CD14-positive monocyte (primary cell): ENCODE data around the gene OR6B1. TPM values are rescaled to one million over a fixed set of nuclear protein-coding genes. Genes with fewer than 3 reads are reported as not detected.

Experiments used
- DNase-seq, 3 donors: peaks; one replicate each; pipeline ENCODE4 v3.0.0-alpha.2; 2011 to 2022
- H2AFZ ChIP-seq: 2 replicates; pipeline ENCODE4 v1.6.0; 2012; ENCODE audit warnings: mild to moderate bottlenecking, low read depth, low read length, inconsistent platforms; ENCODE audit not compliant: insufficient read depth, poor library complexity, severe bottlenecking
- H3K27ac ChIP-seq, 2 donors: 1 replicate in 1 of 2; 2 replicates in 1 of 2; pipeline ENCODE4 v1.5.1; 2012 to 2013; ENCODE audit warnings: low read length in 2 of 2, control low read depth in 1 of 2, inconsistent platforms in 1 of 2, low read depth in 1 of 2, mild to moderate bottlenecking in 1 of 2
- H3K27me3 ChIP-seq, 2 donors: one replicate each; pipeline versions ENCODE4 v1.6.0 to v1.6.1; 2011 to 2013; ENCODE audit warnings: low read length in 2 of 2; ENCODE audit not compliant: control insufficient read depth in 2 of 2, insufficient read depth in 2 of 2
- H3K36me3 ChIP-seq, 2 donors: replicated peaks in 1 of 2; 1 replicate in 1 of 2; 2 replicates in 1 of 2; pipeline versions ENCODE4 v1.5.1 to v1.6.1; 2012 to 2013; ENCODE audit warnings: low read length in 2 of 2, control low read depth in 1 of 2, inconsistent platforms in 1 of 2, mild to moderate bottlenecking in 1 of 2; ENCODE audit not compliant: insufficient read depth in 2 of 2, control insufficient read depth in 1 of 2
- H3K4me1 ChIP-seq, 2 donors: 1 replicate in 1 of 2; 2 replicates in 1 of 2; pipeline versions ENCODE4 v1.5.1 to v1.6.1; 2012 to 2013; ENCODE audit warnings: low read length in 2 of 2, control low read depth in 1 of 2, inconsistent platforms in 1 of 2, mild to moderate bottlenecking in 1 of 2, moderate library complexity in 1 of 2; ENCODE audit not compliant: insufficient read depth in 2 of 2, control insufficient read depth in 1 of 2
- H3K4me2 ChIP-seq: replicated peaks from 2 replicates; pipeline ENCODE3; 2012; ENCODE audit warnings: low read length, moderate library complexity, mild to moderate bottlenecking; ENCODE audit not compliant: poor library complexity, severe bottlenecking; ENCODE audit errors: extremely low read depth
- H3K4me3 ChIP-seq, 3 experiments: fragments of 200-600 bp in 1 of 3; sonication (generic) in 1 of 3; replicated peaks in 1 of 3; 1 replicate in 2 of 3; 2 replicates in 1 of 3; pipeline ENCODE4 v1.5.1; 2011 to 2013; ENCODE audit warnings: low read length in 3 of 3, mild to moderate bottlenecking in 3 of 3, control low read depth in 2 of 3, low read depth in 2 of 3, inconsistent platforms in 1 of 3, moderate library complexity in 1 of 3
- H3K79me2 ChIP-seq: 2 replicates; pipeline ENCODE4 v1.6.0; 2012; ENCODE audit warnings: mild to moderate bottlenecking, control low read depth, inconsistent platforms, low read length, moderate library complexity; ENCODE audit not compliant: insufficient read depth
- H3K9ac ChIP-seq: 2 replicates; pipeline ENCODE4 v1.6.0; 2017; ENCODE audit warnings: low read length, mild to moderate bottlenecking; ENCODE audit not compliant: insufficient read depth, poor library complexity, severe bottlenecking
- H3K9me3 ChIP-seq, 2 donors: replicated peaks in 1 of 2; 1 replicate in 1 of 2; 2 replicates in 1 of 2; pipeline versions ENCODE4 v1.5.1 to v1.6.1; 2012 to 2013; ENCODE audit warnings: low read length in 2 of 2, control low read depth in 1 of 2; ENCODE audit not compliant: control insufficient read depth in 1 of 2, insufficient read depth in 1 of 2
- H4K20me1 ChIP-seq: 2 replicates; pipeline ENCODE4 v1.6.0; 2012; ENCODE audit warnings: mild to moderate bottlenecking, low read length, control low read depth, moderate library complexity; ENCODE audit not compliant: insufficient read depth
- H3K27ac Mint-ChIP-seq, 7 donors: one replicate each; pipeline ENCODE4 v1.8.0; 2020; ENCODE audit warnings: mild to moderate bottlenecking in 7 of 7, mixed read lengths in 7 of 7, moderate library complexity in 6 of 7, inconsistent platforms in 2 of 7
- H3K27me3 Mint-ChIP-seq, 3 donors: one replicate each; pipeline ENCODE4 v1.8.0; 2021 to 2022; ENCODE audit warnings: low read depth in 3 of 3, mild to moderate bottlenecking in 3 of 3, mixed read lengths in 3 of 3, moderate library complexity in 3 of 3, inconsistent platforms in 1 of 3
- H3K36me3 Mint-ChIP-seq, 2 donors: one replicate each; pipeline ENCODE4 v1.8.0; 2020; ENCODE audit warnings: mixed read lengths in 2 of 2, inconsistent platforms in 1 of 2, mild to moderate bottlenecking in 1 of 2
- H3K4me1 Mint-ChIP-seq: one replicate; pipeline ENCODE4 v1.8.0; 2020; ENCODE audit warnings: mild to moderate bottlenecking, mixed read lengths
- H3K4me3 Mint-ChIP-seq, 2 donors: one replicate each; pipeline ENCODE4 v1.8.0; 2020; ENCODE audit warnings: mild to moderate bottlenecking in 2 of 2, mixed read lengths in 2 of 2, moderate library complexity in 1 of 2
- H3K9me3 Mint-ChIP-seq, 7 donors: one replicate each; pipeline ENCODE4 v1.8.0; 2020 to 2022; ENCODE audit warnings: mixed read lengths in 7 of 7, mild to moderate bottlenecking in 6 of 7, moderate library complexity in 6 of 7, inconsistent platforms in 2 of 7
- WGBS: methylation state at CpG from one replicate; pipeline ENCODE4 v1.1.5; 2013; ENCODE audit warnings: missing lambda C conversion rate; ENCODE audit not compliant: insufficient coverage; 5-methylcytosine and 5-hydroxymethylcytosine counted together
- intact Hi-C, 2 donors: fragments of 100-400 bp; cut with micrococcal nuclease; formaldehyde crosslinking; loops; one replicate each; pipeline versions ENCODE4 v1.15.0 to v1.15.1; 2023
- polyA plus RNA-seq, 3 donors: library from polyadenylated mRNA; depleted of rRNA in 1 of 3; unstranded in 2 of 3; stranded (reverse) in 1 of 3; fragments of 300-500 nt in 2 of 3; fragments of >200 nt in 1 of 3; fragmentation: Illumina TruSeq in 2 of 3; gene quantifications; 1 replicate in 2 of 3; 2 replicates in 1 of 3; pipeline ENCODE4 v1.2.3, GENCODE V29; 2012 to 2021
- TF ChIP-seq, protein P1 (sequence below): fragments of 200-600 bp; IDR thresholded peaks from one replicate; pipeline ENCODE4 v1.8.0; 2022; ENCODE audit warnings: antibody characterized with exemption, mild to moderate bottlenecking

OR6B1 gene
- polyA plus RNA-seq, 3 donors = not detected

DNA sequence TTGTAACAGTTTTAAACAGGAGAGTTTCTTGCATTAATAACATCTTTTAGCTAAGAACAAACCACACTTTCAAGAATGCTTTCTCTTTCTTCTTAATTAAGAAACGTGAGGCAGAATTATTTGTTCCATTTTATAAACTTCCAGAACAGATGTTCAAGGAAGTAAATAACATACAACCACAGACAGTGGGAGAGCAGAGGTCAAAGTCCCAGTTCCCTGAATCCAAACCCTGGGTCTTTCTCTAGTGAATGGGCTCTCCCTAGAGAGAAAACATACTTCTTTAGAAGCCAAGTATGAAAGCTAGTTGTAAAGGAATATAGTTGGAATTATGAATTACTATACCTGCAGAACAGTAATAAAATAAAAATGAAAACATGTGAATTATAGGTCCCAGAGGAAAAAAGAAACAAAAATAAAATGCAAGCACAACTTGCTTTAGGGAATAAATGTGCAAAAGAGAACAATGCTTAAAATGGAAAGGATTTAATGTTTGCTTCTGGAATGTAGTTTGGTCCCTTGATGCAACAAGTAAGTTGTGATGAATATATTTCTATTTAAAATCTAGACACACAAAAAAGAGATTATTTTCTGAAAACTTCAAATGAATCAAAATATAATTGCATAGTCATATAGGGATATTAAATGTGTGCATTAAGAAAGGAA, 6.0 kb downstream of the OR6B1 start:
- Histone ChIP-seq H3K27ac (no peak overlapping the region), H3K9me3 (peaks cover 18 to 22% of the 10 kb centered on the region in 2 donors), H3K79me2 (no peaks in the 10 kb centered on the region), H3K4me3 (no peak overlapping the region), H3K36me3 (no peaks in the 10 kb centered on the region), H3K9ac (no peak overlapping the region), H3K4me2 (no peak overlapping the region), H4K20me1 (no peaks in the 10 kb centered on the region), H2AFZ (no peak overlapping the region), H3K27me3 (peaks cover 0 to 2% of the 10 kb centered on the region in 2 donors), H3K4me1 (no peaks in the 10 kb centered on the region)
- Mint-ChIP-seq H3K9me3 (peaks cover 15 to 29% (median 21%) of the 10 kb centered on the region in 7 donors), H3K4me1 (peaks cover 2% of the 10 kb centered on the region), H3K36me3 (no peaks in the 10 kb centered on the region), H3K27ac (no peak overlapping the region), H3K4me3 (no peak overlapping the region), H3K27me3 (peaks cover 0 to under 1% (median 0%) of the 10 kb centered on the region in 3 donors)
- TF ChIP-seq, protein P1, sequence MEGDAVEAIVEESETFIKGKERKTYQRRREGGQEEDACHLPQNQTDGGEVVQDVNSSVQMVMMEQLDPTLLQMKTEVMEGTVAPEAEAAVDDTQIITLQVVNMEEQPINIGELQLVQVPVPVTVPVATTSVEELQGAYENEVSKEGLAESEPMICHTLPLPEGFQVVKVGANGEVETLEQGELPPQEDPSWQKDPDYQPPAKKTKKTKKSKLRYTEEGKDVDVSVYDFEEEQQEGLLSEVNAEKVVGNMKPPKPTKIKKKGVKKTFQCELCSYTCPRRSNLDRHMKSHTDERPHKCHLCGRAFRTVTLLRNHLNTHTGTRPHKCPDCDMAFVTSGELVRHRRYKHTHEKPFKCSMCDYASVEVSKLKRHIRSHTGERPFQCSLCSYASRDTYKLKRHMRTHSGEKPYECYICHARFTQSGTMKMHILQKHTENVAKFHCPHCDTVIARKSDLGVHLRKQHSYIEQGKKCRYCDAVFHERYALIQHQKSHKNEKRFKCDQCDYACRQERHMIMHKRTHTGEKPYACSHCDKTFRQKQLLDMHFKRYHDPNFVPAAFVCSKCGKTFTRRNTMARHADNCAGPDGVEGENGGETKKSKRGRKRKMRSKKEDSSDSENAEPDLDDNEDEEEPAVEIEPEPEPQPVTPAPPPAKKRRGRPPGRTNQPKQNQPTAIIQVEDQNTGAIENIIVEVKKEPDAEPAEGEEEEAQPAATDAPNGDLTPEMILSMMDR = no peak
- 80% methylated on average over 1 of the region's 1 CpG for WGBS
- no peak for DNase-seq
- intact Hi-C loops = no loop called here

DNA sequence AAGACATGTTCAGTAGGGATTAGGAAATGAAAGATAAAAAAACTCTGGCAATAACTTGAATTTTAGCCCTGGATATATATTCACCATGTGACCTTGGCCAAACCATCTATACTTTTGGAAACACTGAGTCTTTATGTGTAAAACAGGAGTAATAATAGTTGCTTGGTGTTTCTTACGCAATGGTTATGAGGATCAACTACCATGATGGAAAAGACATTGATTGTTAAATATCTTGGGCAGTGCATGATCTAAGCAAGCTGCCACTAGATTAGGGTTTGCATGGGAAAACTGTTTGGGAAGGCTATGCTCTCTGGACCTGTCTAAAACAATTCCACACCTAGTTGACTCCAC, 6.5 kb downstream of the OR6B1 start:
- no peak overlapping the region for H3K4me2 ChIP-seq
- Mint-ChIP-seq H3K4me3 (no peak overlapping the region), H3K36me3 (no peaks in the 10 kb centered on the region), H3K4me1 (peaks cover 2% of the 10 kb centered on the region), H3K9me3 (peaks cover 15 to 32% (median 21%) of the 10 kb centered on the region in 7 donors), H3K27ac (no peak overlapping the region), H3K27me3 (peaks cover 0 to 1% (median 0%) of the 10 kb centered on the region in 3 donors)
- no peak overlapping the region for H3K4me3 ChIP-seq
- no peaks in the 10 kb centered on the region for H3K4me1 ChIP-seq
- peaks cover 22% of the 10 kb centered on the region in 2 donors for H3K9me3 ChIP-seq
- WGBS = no CpG with 5 or more reads among the region's 1 CpG
- no peak overlapping the region for H3K27ac ChIP-seq
- no peaks in the 10 kb centered on the region for H4K20me1 ChIP-seq
- peaks cover 0 to 2% of the 10 kb centered on the region in 2 donors for H3K27me3 ChIP-seq
- no peaks in the 10 kb centered on the region for H3K36me3 ChIP-seq
- TF ChIP-seq, protein P1 = no peak
- intact Hi-C loops = no loop called here
- H3K79me2 ChIP-seq = no peaks in the 10 kb centered on the region
- no peak overlapping the region for H3K9ac ChIP-seq
- H2AFZ ChIP-seq = no peak overlapping the region
- DNase-seq = no peak
